Measurements from ENCODE around the gene MS4A8.
"Not testable (repeated sequence)": the region's sequence is repeated elsewhere in the genome, so short reads cannot be mapped to it uniquely, and the experiment has no call there.

Gene MS4A8, protein sequence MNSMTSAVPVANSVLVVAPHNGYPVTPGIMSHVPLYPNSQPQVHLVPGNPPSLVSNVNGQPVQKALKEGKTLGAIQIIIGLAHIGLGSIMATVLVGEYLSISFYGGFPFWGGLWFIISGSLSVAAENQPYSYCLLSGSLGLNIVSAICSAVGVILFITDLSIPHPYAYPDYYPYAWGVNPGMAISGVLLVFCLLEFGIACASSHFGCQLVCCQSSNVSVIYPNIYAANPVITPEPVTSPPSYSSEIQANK

DNA sequence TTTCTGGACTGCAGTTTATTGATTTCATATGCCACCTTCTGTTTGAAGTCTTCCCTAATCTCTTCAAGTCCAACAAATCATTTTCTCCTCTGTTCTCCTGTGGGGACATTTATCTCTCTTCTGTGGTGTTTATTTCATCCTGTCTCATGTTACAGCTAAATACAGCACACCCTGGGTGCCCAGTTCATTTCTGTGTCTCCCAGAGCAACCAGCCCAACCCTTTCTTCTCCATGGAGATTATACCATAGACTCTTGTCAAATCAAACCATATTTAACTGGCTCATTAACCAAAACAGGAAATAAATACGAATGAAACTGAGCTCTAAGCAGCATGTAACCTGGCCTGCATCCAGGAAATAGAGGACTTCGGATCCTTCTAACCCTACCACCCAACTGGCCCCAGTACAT lies at the start of gene MS4A8:
Gene MS4A8 (plus strand): TSS at position 329 of the 408 bp plus-strand sequence. CDS start 1,249 bp downstream, outside the sequence.
- DNase-seq = no peak

DNA sequence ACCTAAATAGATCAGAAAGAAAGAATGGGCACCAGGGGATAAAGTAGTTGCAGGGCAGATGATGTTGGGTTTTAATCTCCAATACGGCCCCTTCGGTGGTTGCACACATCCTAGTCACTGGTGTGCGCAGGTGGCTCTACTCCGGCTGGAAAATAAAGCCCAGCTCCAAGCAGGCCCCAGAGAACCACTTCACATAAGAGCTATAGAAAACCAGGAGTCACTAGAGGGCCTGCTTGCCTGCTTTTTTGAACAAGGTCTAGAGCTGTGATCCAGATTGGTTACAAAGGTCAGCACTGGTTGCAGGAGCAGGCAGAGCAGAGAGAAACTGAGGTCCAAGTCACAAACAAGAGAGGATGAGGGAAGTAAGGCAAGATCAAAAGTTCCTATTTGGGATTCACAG lies 41.5 kb upstream of the MS4A8 start:
- no peak for DNase-seq

DNA sequence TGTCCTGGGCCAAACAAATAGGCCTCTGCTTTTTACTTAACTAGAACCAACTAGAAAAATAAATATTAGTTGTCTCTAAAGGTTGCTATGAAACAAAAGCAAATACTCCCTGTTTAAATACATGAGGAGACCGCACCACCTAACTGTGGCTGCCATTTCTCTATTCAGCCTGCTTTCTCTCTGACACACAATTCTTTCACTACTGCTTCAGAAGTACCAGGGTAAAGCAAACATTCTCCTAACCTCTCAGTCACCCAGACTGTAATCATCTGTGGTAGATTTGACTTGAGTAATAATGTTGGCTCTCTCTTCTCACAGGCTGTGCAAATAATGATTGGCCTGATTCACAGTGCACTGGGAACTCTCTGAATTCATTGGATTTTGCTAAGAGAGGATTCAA lies 41.0 kb upstream of the MS4A8 start:
- DNase-seq = no peak

DNA sequence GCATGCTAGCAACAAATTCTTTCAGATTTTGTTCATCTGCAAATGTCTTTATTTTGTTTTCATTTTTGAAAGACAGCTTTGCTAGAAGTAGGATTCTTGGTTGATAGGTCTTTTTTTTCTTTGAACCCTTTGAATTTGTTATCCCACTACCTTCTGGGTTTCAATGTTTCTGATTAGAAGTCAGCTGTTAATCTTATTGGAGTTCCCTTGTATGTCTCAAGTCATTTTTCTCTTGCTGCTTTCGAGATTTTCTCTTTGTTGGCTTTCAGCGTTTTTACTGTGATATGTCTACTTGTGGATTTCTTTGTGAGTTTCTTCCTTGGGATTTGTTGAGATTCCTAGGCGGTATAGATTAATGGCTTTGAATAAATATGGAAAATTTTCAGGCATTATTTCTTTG lies 27.2 kb upstream of the MS4A8 start:
- no peak for DNase-seq

DNA sequence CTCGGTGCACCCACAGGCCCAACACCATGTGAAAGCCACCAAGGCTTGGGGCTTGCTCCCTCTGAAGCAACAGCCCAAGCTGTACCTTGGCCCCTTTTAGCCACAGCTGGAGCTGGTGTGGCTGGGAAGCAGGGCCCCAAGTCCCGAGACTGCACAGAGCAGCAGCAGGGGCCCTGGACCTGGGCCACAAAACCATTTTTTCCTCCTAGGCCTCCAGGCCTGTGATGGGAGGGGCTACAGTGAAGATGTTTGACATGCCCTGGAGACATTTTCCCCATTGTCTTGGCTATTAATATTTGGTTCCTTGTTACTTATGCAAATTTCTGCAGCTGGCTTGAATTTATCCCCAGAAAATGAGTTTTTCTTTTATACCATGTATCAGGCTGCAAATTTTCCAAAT lies 21.2 kb upstream of the MS4A8 start:
- DNase-seq = not testable (repeated sequence)

DNA sequence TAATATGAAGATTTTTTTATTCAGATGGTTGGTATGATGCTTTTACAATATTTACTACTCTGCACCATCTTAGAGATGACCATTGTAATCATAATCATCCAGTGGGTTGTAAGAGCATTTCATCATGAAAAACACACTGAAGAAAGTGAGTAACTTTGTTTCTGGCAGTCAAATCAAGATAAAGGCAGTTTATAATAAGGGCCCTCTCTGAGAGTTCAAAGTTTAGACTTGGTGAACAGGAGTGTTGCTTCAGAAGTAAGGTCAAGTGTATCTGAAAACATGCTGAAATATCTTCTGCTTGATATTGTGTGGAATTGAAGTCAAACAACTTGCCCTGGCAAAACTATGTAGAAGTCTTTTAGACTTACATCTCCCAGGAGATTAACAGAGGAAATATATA lies 19.5 kb upstream of the MS4A8 start:
- DNase-seq = no peak

DNA sequence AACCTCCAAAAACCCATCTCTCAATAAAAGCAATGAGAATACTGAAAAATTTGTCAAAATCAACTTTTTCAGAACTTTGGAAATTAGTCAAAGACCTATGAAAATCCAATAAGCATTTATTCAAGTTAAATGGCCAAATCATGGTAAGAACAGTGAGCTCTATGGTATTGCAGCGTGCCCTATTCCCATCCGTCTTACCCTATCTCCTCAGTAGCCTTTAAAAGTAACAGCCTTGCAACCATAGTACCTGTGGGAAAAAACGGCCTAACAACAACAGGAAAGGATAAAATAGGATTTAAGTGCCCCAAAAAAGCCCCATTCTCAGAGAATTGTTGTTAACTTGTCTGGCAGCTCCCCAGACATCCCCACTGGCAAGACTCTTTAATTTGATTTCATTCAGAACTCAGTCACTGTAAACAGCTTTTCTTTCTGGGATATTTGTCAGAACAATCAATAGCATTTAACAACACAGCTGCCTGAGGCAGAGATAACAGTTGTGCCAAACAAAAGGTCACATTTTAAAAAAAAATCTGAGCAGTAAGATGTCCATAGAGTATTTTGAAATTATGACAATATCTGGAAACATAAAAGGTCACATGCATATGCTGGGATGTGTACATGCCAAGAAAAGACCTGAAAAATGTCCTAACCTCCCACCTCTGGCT lies 18.8 kb upstream of the MS4A8 start:
- no peak for DNase-seq

DNA sequence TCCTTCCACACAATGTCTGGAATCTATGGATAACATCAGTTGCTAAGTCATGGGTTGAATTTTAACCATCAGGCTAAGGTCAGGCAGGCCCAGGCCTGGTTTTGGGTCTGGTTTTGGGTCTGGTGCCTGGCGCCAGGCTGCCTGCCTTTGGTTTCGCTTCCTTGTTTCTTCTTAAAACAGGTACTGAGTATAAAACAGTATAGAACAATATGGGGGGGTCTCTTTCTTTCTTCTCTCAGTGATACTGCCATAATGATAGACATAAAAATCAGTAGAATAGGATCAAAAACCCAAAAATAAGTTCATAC lies 14.9 kb upstream of the MS4A8 start:
- not testable (repeated sequence) for DNase-seq

DNA sequence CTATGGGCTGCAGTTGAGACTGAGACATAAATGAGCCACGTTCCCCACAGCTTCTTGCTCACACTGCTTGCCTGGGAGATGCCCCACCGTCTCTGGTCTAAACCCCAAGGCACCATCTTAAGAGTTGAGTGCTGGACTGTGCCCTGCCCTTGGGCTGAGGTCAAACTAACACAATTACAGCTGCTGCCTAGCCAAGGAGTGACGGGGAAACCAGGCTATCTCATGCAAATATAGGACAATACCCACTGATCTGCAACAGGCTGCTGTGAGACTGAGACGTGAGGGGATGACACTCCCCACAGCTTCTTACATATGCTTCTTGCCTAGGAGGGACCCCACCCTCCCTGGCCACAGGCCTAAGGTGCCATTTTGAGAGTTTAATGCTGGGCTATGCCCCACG lies 7.8 kb upstream of the MS4A8 start:
- DNase-seq = no peak

DNA sequence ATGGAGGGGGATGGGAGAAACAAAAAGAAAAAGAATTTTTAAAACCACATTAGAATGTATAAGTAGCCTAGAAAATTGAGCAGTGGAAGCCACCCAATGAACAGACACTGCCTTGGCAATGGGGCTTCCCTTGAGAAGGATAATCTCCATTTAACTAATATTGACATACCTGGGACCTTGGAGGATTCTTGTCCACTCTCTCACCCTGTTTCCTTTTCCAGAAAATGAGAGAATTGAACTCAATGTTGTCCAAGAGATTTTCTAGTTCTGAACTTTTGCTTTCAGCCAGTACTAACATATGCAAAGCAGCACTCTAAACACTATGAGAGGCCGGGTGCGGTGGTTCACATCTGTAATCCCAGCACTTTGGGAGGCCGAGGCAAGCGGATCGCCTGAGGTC lies 524 bp downstream of the MS4A8 start:
- DNase-seq = no peak

DNA sequence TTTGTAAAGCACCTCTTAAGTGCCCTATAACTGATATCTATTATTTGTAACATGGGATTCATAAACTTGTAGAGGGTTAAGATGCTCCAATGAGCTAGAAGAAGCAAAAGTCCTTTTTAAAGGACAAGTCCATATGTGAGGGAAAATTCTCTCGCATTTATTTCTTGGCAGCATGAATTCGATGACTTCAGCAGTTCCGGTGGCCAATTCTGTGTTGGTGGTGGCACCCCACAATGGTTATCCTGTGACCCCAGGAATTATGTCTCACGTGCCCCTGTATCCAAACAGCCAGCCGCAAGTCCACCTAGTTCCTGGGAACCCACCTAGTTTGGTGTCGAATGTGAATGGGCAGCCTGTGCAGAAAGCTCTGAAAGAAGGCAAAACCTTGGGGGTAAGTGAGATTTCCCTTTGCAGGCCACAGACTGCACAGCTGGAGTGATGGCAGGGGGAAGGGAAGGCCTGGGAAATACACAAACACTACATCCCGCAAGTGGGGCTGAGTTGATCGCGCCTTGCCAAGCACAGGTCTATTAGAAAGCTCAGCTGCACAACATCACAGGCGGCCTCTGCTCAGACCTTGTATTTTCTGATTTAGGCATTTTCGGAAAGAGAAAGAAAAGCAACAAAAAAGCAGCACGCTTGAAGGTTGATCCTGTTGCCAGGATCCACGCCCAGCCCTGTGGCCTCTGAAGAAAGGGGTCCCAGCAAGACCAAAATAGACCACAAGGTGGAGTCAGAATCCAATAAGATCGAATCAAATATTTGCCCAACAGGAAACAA lies 1.5 kb downstream of the MS4A8 start:
- no peak for DNase-seq

DNA sequence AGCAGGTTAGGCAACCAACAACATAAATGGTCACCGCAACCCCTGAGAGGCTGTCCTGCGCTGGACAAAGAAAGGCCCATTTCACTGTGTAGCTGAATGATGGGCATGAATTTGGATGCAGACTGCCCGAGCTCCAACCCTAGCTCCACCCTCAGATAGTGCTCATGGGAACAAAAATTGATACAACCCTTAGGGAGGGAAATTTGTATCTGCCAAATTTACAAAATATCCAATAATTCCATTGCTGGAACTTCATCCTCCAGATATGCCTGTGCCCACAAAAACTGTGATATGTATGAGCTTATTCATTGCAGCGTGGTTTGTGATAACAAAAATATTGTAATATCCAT lies 2.0 kb downstream of the MS4A8 start:
- no peak for DNase-seq

DNA sequence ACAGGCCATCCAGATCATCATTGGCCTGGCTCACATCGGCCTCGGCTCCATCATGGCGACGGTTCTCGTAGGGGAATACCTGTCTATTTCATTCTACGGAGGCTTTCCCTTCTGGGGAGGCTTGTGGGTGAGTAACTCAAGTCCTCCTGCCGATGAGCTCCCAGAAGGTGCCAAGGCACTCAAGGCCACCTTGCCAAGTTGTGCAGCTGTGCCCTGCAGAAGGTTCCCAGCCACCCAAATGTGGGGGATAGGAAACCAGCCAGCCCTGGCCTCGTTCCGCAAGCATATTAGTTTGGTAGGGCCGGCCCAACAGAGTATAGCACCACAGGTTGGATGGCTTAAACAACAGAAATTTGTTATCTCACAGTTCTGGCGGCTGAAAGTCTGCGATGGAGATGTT lies 4.0 kb downstream of the MS4A8 start:
- DNase-seq = no peak

DNA sequence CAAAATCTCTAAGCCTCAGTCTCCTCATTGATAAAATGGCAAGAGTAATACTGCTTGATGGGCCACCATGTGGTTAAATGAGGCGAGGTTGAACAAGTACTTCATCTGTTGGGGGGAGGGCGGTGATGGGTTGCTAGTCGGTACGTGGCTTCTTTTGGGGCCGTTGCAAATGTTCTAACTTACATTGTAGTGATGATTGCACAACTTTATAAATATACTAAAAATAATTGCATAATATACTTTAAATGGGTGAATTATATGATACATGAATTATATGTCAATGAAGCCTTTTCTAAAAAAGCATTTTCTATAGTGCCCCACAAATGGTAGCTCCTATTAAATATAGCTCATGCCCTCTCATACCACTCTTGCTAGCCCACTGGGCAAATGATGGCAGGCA lies 6.5 kb downstream of the MS4A8 start:
- DNase-seq = no peak

DNA sequence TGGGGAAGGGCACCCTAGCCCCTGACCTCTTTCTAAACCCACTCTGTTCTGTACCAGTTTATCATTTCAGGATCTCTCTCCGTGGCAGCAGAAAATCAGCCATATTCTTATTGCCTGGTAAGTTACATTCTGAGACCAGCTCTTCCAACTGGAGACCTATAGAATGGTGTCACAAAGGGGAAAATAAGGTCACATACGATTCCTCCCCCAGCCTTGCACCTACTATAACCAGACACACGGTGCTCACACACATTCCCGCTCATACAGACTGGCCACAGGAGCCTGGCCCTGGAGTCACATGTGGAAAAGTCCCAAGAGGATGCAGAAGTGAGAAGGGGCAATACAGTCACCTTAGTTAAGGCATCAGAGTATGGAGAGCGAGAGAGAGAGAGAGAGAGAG lies 7.5 kb downstream of the MS4A8 start:
- DNase-seq = no peak

DNA sequence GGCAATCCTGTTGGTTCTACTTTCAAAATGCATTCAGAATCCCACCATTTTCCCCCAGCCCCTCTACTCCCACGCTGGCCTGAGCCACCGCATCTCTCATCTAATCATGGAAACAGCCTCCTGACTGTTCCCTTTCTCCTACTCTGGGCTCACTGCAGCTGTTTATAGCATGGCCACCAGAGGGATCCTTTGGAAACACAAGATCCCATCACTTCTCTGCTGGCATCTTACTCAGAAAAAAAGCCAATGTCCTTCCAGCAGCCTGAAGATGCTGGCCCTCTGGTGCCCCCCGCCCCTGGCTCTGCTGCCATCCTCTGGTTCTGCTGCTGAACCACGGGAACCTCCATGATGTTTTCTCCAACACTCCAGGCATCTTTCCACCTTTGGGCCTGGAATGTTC lies 11.1 kb downstream of the MS4A8 start:
- DNase-seq = no peak

DNA sequence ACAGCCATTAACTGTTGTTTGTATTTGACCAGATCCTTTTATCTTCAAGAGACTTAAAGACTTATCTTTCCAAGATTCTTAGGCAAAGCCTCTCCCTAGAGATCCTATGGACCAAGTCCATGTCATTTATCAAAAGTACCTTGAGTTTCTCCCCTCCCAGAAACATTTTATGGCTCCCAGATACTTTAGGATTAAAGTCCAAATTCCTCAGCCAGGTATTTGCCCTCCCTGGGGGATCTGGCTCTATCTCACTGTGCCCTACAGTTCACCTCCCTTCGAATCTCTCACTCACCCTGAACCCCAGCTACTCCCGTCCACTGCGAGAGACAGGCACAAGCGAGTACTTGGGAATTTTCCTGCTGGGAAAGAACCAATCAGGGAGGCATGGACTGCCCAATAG lies 11.9 kb downstream of the MS4A8 start:
- DNase-seq = no peak

DNA sequence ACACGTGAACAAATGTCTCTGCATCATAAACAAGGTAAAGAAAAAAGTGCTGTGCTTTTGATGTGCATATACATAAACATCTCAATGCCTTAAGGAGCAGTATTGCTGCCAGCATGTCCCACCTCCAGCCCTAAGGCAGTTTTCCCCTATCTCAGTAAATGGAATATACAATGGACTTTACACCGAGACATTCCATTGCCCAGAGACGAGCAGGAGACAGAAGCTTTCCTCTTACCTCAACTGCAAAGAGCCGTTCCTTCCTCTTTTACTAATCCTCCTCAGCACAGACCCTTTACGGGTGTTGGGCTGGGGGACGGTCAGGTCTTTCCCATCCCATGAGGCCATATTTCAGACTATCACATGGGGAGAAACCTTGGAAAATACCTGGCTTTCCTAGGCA lies 14.0 kb downstream of the MS4A8 start:
- not testable (repeated sequence) for DNase-seq

DNA sequence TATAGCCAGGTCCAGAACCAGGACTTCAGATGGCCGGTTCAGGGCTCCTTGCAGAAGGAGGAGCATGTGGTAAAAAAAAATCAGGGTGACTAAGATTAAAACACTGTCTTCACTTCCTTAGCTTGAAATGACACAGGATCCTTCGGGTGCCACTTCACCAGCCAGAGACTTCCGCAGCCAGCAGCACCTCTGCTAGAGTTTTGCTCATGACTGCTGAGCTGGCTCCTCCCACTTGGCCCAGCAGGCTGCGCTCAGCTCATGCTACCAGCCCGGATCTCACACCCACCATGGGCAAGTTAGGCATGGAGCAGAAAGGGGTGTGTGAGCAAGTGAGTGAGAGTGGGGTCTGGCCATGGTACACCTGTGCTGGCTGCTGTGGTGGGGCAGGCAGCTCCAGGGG lies 18.5 kb downstream of the MS4A8 start:
- no peak for DNase-seq

DNA sequence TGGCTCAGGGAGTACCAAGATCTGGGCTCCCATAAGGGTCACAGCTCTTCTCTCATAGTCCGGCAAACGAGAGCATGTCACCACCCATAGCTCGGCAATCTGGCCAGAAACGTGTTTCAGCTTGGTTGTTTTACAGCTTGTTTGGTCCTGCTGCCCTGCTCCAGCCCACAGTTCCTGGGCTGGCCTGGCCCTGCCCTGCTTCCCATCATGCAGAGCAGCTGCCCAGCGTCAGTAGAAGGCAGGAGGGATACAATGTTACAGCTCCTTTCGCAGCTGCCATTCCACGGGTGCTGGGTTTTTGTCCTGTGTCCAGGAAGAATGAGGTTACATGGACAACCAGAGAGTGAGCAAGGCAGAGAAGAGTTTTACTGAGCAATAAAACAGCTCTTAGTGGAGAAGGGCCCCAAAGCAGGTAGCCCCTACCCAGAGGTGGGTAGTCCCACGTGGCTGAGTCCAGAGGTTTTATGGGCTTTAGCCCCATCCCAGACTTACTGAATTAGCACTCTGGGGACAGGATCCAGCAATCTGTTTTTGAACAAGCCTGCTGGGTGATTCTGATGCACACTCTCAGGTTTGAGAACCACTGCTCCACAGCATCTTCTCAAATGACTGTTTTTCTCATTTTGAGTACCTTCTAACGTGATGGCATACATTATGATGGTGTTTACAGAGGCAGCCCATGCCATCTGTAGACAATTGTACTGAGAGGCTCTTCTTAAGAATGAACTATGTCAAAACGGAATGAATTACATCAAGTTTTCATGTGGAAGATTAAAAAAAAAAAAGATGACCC lies 19.3 kb downstream of the MS4A8 start:
- DNase-seq = no peak

DNA sequence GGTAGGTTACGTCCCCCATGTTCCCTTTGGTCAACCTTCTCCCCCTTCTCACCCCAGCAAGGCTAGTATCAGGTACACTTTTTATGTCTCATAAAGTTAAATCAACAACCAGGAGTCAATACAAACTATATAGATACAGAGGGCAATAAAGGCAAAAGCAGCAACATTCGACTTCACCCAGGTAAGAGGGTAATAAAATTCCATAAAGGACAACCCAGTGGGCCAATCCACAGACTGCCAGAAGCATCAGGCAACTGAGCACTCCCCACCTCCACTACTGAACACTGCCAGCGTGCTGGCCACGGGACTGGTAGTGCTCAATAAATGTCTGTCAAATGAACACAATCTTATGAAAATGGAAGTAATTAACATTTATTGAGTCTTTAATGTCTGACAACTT lies 20.0 kb downstream of the MS4A8 start:
- no peak for DNase-seq

DNA sequence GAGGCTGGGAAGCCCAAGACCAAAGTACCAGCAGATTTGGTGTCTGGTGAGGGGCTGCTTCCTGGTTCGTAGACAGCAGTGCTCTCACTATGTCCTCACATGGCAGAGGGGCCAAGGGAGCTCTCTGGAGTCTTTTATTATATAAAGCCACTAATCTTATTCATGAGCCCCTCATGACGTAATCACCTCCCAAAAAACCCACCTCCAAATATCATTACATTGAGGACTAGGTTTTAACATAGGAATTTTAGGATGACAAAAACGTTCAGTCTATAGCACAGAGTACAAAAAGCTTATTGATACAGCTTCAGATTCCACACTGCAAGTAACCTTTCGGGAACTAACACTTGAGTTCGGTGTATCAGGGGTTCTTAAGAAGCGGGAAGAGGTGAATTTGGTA lies 21.0 kb downstream of the MS4A8 start:
- DNase-seq = no peak

DNA sequence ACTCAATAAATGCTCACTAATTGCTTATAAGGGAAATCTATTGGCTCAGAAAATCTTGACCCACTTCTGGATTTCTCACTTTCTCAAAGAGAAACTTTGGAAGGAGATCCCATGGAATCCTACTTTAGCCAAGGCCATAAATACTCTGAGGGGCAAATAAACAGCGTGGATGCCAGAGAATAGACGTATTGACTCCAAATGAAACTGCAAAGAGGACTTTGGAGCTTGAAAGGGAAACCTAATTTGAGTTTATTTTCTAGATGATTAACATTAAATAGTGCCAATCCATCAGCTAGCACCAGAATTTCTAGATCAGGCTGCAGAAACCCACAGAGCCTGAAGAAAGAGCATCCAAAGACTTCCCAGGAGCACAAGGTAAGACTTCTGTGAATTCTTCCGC lies 25.0 kb downstream of the MS4A8 start, which contains the start of gene MS4A18:
Gene MS4A18 (plus strand): TSS at position 301 of the 400 bp plus-strand sequence.
- DNase-seq = no peak

DNA sequence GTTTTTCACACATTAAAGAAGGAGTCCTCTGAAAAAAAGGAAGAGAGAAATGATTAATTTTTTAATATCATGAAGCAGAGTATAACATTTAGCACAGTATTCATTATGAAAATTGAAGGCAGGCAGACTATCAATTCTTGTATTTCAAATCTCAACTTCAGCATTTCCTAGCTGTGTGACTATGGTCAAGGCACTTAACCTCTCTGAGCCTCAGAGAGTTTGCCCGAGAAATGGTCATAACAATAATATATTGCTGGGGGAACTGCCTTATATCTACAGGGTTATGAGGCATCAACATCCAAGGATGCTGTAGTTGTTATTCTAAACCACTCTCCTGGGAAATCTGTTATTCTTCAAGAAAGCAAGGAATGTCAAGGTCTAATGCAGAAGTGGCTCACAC lies 26.2 kb downstream of the MS4A8 start:
- no peak for DNase-seq

All from CD4-positive, alpha-beta T cell treated with Interleukin-6 for 4 hours (primary cell).